ENCODE measurements around the gene METTL23. TPM values are rescaled to one million over a fixed set of nuclear protein-coding genes. Genes with fewer than 3 reads are reported as not detected.

The METTL23 gene
- total RNA-seq, 1 experiment from 2014 or later, result 57.8 TPM

DNA sequence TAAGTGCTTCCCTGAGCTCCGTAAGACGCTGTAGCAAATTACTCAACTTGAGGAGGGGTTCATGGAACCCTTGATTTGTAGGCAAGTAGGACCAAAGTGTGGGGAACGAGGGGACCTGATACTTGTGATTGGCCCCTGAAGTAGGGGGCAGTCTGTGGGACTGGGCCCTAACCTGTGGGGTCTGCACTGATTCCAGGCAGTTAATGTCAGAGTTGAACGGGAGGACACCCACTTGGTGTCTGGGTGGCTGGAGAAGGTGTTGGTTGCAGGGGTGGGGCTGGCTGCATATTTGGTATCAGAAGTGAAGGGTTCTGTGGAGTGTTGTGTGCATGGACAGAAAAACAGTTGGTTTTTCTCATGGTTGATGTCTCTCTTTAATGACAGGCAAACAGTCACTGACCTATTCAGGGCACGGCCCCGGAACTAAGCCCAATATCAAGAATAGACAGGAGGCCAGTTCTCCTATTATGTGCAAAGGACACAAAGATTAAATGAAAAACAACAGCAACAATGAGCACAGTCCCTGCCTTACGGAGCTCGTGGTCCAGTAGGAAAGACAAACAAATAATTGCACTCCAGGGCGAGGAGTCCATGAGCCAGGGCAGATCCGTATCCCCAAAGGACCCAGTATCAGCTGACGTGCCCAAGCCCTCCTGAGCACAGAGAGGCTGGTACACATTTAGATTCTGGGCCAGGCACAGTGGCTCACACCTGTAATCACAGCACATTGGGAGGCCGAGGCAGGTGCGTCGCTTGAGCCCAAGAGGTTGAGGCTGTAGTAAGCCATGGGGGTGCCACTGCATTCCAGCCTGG is 35.1 kb upstream of the METTL23 start:
- Histone ChIP-seq H3K9ac (ENCODE audit: low read length) (no peak overlapping the region), H3K4me3 (replicated peaks in 1 of 2; ENCODE audit: low read depth in 1 of 2, low read length in 2 of 2) (no peak overlapping the region), H3K4me2 (ENCODE audit: low read length) (no peak overlapping the region), H2AFZ (ENCODE audit: low read depth, low read length, poor library complexity, severe bottlenecking) (no peak overlapping the region), H3K36me3 (ENCODE audit: control insufficient read depth in 1 of 2, insufficient read depth in 2 of 2, low read length in 2 of 2) (no peaks in the 10 kb centered on the region), H3K27ac (ENCODE audit: low read depth, low read length) (no peak overlapping the region), H3K27me3 (ENCODE audit: insufficient read depth, low read length) (no peaks in the 10 kb centered on the region), H4K20me1 (ENCODE audit: insufficient read depth) (no peaks in the 10 kb centered on the region), H3K79me2 (ENCODE audit: insufficient read depth, low read length) (0 out of 2 replicates have a peak, but pooled peaks cover 1% of the 10 kb centered on the region), H3K4me1 (ENCODE audit: control insufficient read depth in 1 of 2, insufficient read depth in 2 of 2, low read length in 2 of 2) (peaks cover 22 to 24% of the 10 kb centered on the region in 2 experiments), H3K9me3 (ENCODE audit: control insufficient read depth in 1 of 2, insufficient read depth in 1 of 2, low read depth in 1 of 2, low read length in 2 of 2) (no peaks in the 10 kb centered on the region), H3K9me2 (ENCODE audit: insufficient read depth) (no peaks in the 10 kb centered on the region)
- ATAC-seq (no peak), DNase-seq (ENCODE audit: low read depth, low spot score) (no peak)
- TF ChIP-seq SP1 (IDR thresholded peaks at IDR 0.05; ENCODE audit: low read depth) (no peak), EGR1 (IDR thresholded peaks at IDR 0.05; ENCODE audit: low read depth) (no peak), SRF (IDR thresholded peaks at IDR 0.05; ENCODE audit: low read depth) (no peak), JUND (IDR thresholded peaks at IDR 0.05) (no peak), CBX3 (IDR thresholded peaks at IDR 0.05; ENCODE audit: low read depth) (no peak)
- TF ChIP-seq, protein P1, sequence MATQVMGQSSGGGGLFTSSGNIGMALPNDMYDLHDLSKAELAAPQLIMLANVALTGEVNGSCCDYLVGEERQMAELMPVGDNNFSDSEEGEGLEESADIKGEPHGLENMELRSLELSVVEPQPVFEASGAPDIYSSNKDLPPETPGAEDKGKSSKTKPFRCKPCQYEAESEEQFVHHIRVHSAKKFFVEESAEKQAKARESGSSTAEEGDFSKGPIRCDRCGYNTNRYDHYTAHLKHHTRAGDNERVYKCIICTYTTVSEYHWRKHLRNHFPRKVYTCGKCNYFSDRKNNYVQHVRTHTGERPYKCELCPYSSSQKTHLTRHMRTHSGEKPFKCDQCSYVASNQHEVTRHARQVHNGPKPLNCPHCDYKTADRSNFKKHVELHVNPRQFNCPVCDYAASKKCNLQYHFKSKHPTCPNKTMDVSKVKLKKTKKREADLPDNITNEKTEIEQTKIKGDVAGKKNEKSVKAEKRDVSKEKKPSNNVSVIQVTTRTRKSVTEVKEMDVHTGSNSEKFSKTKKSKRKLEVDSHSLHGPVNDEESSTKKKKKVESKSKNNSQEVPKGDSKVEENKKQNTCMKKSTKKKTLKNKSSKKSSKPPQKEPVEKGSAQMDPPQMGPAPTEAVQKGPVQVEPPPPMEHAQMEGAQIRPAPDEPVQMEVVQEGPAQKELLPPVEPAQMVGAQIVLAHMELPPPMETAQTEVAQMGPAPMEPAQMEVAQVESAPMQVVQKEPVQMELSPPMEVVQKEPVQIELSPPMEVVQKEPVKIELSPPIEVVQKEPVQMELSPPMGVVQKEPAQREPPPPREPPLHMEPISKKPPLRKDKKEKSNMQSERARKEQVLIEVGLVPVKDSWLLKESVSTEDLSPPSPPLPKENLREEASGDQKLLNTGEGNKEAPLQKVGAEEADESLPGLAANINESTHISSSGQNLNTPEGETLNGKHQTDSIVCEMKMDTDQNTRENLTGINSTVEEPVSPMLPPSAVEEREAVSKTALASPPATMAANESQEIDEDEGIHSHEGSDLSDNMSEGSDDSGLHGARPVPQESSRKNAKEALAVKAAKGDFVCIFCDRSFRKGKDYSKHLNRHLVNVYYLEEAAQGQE (IDR thresholded peaks at IDR 0.05; ENCODE audit: low read depth), result no peak
- RAD21 ChIA-PET (ENCODE audit: low non-redundant PET in 1 of 2, low total read pairs in 2 of 2, uncharacterized antibody in 2 of 2, unreplicated experiment in 2 of 2), result no interaction called here
- intact Hi-C loops (cut with micrococcal nuclease), result no loop called here
- CTCF ChIA-PET, result interaction anchor here (1.3 to 2.0 kb wide), 2 partner anchors 10 to 169 kb away, joined by 7 to 10 read pairs; no protein-coding TSS in a partner anchor
- BruUV-seq (replicated peaks), result no TSS peak
- POLR2A ChIA-PET, result interaction anchor here (1.1 kb wide), 1 partner anchor 20 kb away, joined by 3 read pairs; no protein-coding TSS in a partner anchor

All from HCT116 (cell line).